MM.1S (cell line): Measurements from ENCODE around the gene PTPRN2.

Experiments used
- DNase-seq: peaks from one replicate; pipeline ENCODE4 v3.0.0-alpha.2; 2015
- H2AFZ ChIP-seq: fragments of 300-600 bp; sonication (generic); 2 replicates; pipeline ENCODE4 v1.6.0; 2016; ENCODE audit warnings: antibody characterized with exemption, low read length
- H3F3A ChIP-seq: fragments of 300-600 bp; sonication (generic); 2 replicates; pipeline ENCODE4 v1.6.1; 2016; ENCODE audit warnings: mild to moderate bottlenecking, antibody characterized with exemption, low read length, moderate library complexity, mixed read lengths; ENCODE audit not compliant: insufficient read depth
- H3K27ac ChIP-seq: fragments of 300-600 bp; sonication (generic); 2 replicates; pipeline ENCODE4 v1.5.1; 2016; ENCODE audit warnings: mild to moderate bottlenecking, low read length
- H3K27me3 ChIP-seq: fragments of 300-600 bp; sonication (generic); replicated peaks from 2 replicates; pipeline ENCODE4 v1.6.0; 2016; ENCODE audit warnings: low read length; ENCODE audit not compliant: insufficient read depth
- H3K36me3 ChIP-seq: fragments of 300-600 bp; sonication (generic); replicated peaks from 2 replicates; pipeline ENCODE4 v1.6.1; 2016; ENCODE audit warnings: mild to moderate bottlenecking, low read length, mixed read lengths; ENCODE audit not compliant: insufficient read depth
- H3K4me1 ChIP-seq: fragments of 300-600 bp; sonication (generic); 2 replicates; pipeline ENCODE4 v1.6.1; 2016; ENCODE audit warnings: low read length, mixed read lengths
- H3K4me2 ChIP-seq: fragments of 300-600 bp; sonication (generic); 2 replicates; pipeline ENCODE4 v1.6.0; 2016; ENCODE audit warnings: low read depth, low read length
- H3K4me3 ChIP-seq: fragments of 300-600 bp; sonication (generic); 2 replicates; pipeline ENCODE4 v1.5.1; 2016; ENCODE audit warnings: low read length, mixed read lengths
- H3K79me2 ChIP-seq: fragments of 300-600 bp; sonication (generic); 2 replicates; pipeline ENCODE4 v1.6.1; 2016; ENCODE audit warnings: mixed run types, low read length, mixed read lengths
- H3K9ac ChIP-seq: fragments of 300-600 bp; sonication (generic); 2 replicates; pipeline ENCODE4 v1.6.1; 2016; ENCODE audit warnings: low read length, mixed read lengths
- H3K9me2 ChIP-seq: fragments of 300-600 bp; sonication (generic); replicated peaks from 2 replicates; pipeline ENCODE4 v1.6.1; 2016; ENCODE audit warnings: mild to moderate bottlenecking, low read length, mixed read lengths; ENCODE audit not compliant: insufficient read depth
- H3K9me3 ChIP-seq: fragments of 300-600 bp; sonication (generic); replicated peaks from 2 replicates; pipeline ENCODE4 v1.6.1; 2016; ENCODE audit warnings: mild to moderate bottlenecking, low read length, mixed read lengths; ENCODE audit not compliant: insufficient read depth
- H4K20me1 ChIP-seq: fragments of 300-600 bp; sonication (generic); 2 replicates; pipeline ENCODE4 v1.6.1; 2016; ENCODE audit warnings: mild to moderate bottlenecking, low read length, moderate library complexity, mixed read lengths; ENCODE audit not compliant: insufficient read depth
- CTCF ChIP-seq: fragments of 300-600 bp; sonication (generic); IDR thresholded peaks from 2 replicates; pipeline ENCODE4 v1.5.1; 2016; ENCODE audit warnings: antibody characterized with exemption, low read length, mixed read lengths
- EZH2 ChIP-seq: fragments of 300-600 bp; sonication (generic); optimal IDR thresholded peaks from 2 replicates; pipeline ENCODE3; 2017; ENCODE audit warnings: low read depth, mild to moderate bottlenecking, antibody characterized with exemption, low read length, mixed read lengths
- EZH2phosphoT487 ChIP-seq: fragments of 300-600 bp; sonication (generic); IDR thresholded peaks from 2 replicates; pipeline ENCODE4 v1.6.1; 2018; ENCODE audit warnings: antibody characterized with exemption, low read length

PTPRN2 gene

GRCh38 chr7:158556721-158557440 is 30.7 kb downstream of the PTPRN2 start:
- Histone ChIP-seq H2AFZ (no peak overlapping the region), H3K79me2 (no peaks in the 10 kb centered on the region), H3K4me1 (no peaks in the 10 kb centered on the region), H3K9me3 (no peaks in the 10 kb centered on the region), H4K20me1 (no peaks in the 10 kb centered on the region), H3K9me2 (no peaks in the 10 kb centered on the region), H3K36me3 (no peaks in the 10 kb centered on the region), H3K9ac (no peak overlapping the region), H3K27me3 (peaks cover 49% of the 10 kb centered on the region), H3K4me3 (no peak overlapping the region), H3K27ac (no peak overlapping the region), H3K4me2 (no peak overlapping the region), H3F3A (no peaks in the 10 kb centered on the region)
- no peak for DNase-seq
- no peak for TF ChIP-seq EZH2phosphoT487
- TF ChIP-seq EZH2: no peak
- no peak for TF ChIP-seq CTCF

- no peak overlapping the region for H3K27ac ChIP-seq
- no peaks in the 10 kb centered on the region for H3K9me3 ChIP-seq
- DNase-seq: no peak
- H3K79me2 ChIP-seq: no peaks in the 10 kb centered on the region
- H3K9me2 ChIP-seq: no peaks in the 10 kb centered on the region
- no peaks in the 10 kb centered on the region for H4K20me1 ChIP-seq
- TF ChIP-seq CTCF: no peak
- TF ChIP-seq EZH2phosphoT487: no peak
- TF ChIP-seq EZH2: no peak
- no peak overlapping the region for H3K4me3 ChIP-seq
- H3K4me1 ChIP-seq: no peaks in the 10 kb centered on the region
- no peak overlapping the region for H2AFZ ChIP-seq
- no peak overlapping the region for H3K4me2 ChIP-seq
- no peak overlapping the region for H3K9ac ChIP-seq
- no peaks in the 10 kb centered on the region for H3K36me3 ChIP-seq
- H3F3A ChIP-seq: no peaks in the 10 kb centered on the region
- H3K27me3 ChIP-seq: peaks cover 40% of the 10 kb centered on the region
These were observed 32.5 kb downstream of the PTPRN2 start for GRCh38 chr7:158555034-158555520.

GRCh38 chr7:158550886-158551452 is 36.7 kb downstream of the PTPRN2 start:
- DNase-seq: no peak
- H3K4me1 ChIP-seq: no peaks in the 10 kb centered on the region
- peaks cover 68% of the 10 kb centered on the region for H3K27me3 ChIP-seq
- no peaks in the 10 kb centered on the region for H3K79me2 ChIP-seq
- no peak overlapping the region for H3K9ac ChIP-seq
- H4K20me1 ChIP-seq: no peaks in the 10 kb centered on the region
- H3K27ac ChIP-seq: no peak overlapping the region
- no peak overlapping the region for H2AFZ ChIP-seq
- no peaks in the 10 kb centered on the region for H3K36me3 ChIP-seq
- H3F3A ChIP-seq: no peaks in the 10 kb centered on the region
- H3K4me3 ChIP-seq: no peak overlapping the region
- TF ChIP-seq EZH2 (no peak), EZH2phosphoT487 (no peak), CTCF (no peak)
- no peak overlapping the region for H3K4me2 ChIP-seq
- no peaks in the 10 kb centered on the region for H3K9me2 ChIP-seq
- no peaks in the 10 kb centered on the region for H3K9me3 ChIP-seq
